Choroid plexus epithelial cell (primary cell): Measurements from ENCODE around the gene SPG7.

Source experiments
- DNase-seq: peaks from one replicate; pipeline ENCODE4 v3.0.0-alpha.2; 2010; ENCODE audit warnings: low read depth
- H3K4me3 ChIP-seq: 2 replicates; pipeline ENCODE4 v1.5.1; 2011; ENCODE audit warnings: low read depth, mild to moderate bottlenecking, control low read depth, low read length, moderate library complexity
- TF ChIP-seq, protein P1 (sequence below): conservative IDR thresholded peaks from 2 replicates; pipeline ENCODE4 v1.5.1; 2011; ENCODE audit warnings: low read depth, mild to moderate bottlenecking, control low read depth, inconsistent platforms, low read length, moderate library complexity

SPG7 gene

DNA sequence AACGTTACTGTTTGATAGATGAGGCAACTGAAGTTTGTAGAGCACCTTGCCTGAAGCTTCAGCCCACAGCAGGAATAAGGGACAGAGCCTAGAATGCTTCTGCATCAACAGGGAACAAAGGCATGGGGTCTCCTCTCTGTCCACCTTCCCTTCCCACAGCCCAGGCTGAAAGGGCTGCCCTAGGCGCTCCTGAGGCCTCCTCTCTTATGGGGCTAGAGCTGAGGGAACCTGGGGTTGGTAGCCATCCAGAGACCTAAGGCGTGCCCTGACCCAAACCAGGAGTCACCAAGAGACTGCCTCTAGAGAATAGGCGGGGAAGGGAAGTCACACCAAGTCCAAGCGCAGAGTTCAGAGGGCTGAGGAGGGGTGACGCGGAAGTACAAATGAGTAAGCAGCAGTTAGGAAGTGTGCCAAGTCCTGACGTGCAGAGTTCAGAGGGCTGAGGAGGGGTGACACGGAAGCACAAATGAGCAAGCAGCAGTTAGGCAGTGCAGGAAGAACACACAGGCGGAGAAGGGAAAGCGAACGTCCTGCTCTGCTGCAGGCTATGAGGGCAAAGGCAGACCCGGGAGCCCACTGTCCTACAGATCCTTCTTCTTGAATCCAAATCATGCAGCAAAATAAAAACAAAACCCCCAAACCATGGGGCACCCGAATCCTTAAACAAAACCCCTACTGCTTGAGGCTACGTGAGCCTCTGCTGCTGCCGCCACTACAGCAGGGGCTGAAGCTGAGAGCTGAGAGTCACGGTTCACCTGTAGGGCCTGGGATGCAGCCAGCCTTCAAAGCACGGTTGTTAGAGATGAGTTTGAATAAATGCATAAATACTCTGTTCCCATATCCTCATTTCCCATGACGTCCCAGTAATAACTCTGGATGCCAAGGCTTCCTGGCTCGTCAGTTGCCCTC lies 2.7 kb upstream of the SPG7 start:
- TF ChIP-seq, protein P1, sequence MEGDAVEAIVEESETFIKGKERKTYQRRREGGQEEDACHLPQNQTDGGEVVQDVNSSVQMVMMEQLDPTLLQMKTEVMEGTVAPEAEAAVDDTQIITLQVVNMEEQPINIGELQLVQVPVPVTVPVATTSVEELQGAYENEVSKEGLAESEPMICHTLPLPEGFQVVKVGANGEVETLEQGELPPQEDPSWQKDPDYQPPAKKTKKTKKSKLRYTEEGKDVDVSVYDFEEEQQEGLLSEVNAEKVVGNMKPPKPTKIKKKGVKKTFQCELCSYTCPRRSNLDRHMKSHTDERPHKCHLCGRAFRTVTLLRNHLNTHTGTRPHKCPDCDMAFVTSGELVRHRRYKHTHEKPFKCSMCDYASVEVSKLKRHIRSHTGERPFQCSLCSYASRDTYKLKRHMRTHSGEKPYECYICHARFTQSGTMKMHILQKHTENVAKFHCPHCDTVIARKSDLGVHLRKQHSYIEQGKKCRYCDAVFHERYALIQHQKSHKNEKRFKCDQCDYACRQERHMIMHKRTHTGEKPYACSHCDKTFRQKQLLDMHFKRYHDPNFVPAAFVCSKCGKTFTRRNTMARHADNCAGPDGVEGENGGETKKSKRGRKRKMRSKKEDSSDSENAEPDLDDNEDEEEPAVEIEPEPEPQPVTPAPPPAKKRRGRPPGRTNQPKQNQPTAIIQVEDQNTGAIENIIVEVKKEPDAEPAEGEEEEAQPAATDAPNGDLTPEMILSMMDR, result no peak
- DNase-seq, result peak; percentile 92
- H3K4me3 ChIP-seq, result no peak overlapping the region

DNA sequence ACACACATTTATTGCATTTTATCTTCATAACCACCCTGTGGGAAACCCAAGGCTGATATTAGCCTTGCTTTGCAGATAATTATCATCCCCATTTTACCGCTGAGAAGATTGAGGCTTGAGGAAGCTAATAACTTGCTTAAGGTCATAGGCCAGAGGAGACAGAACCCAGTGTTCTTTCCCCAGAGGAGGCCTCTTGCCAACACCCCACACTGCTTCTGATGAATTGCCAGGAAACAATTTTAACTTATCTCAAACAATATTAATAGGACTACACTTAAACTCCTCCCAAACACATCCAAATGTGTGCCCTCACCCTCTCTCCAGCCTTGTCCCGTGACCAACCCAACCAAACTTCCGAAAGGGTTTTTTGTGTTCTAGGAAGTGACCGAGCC lies 2.1 kb upstream of the SPG7 start:
- no peak overlapping the region for H3K4me3 ChIP-seq
- DNase-seq, result no peak
- TF ChIP-seq, protein P1, result no peak

- TF ChIP-seq, protein P1, result no peak
- no peak for DNase-seq
- peak overlapping the region; percentile 86 for H3K4me3 ChIP-seq
Measured at GRCh38 chr16:89506791-89507191, 1.4 kb upstream of the SPG7 start.

- TF ChIP-seq, protein P1, result no peak
- H3K4me3 ChIP-seq, result peak overlapping the region; percentile 86
- no peak for DNase-seq
Measured at GRCh38 chr16:89507214-89507833, 879 bp upstream of the SPG7 start.

GRCh38 chr16:89510526-89510925 lies 2.3 kb downstream of the SPG7 start:
- no peak for DNase-seq
- H3K4me3 ChIP-seq, result no peak overlapping the region
- TF ChIP-seq, protein P1, result no peak

GRCh38 chr16:89511374-89511773 lies 3.2 kb downstream of the SPG7 start:
- TF ChIP-seq, protein P1, result no peak
- DNase-seq, result no peak
- no peak overlapping the region for H3K4me3 ChIP-seq
